HFFc6 (cell line): ENCODE measurements around the gene CACNB3. TPM values are rescaled to one million over a fixed set of nuclear protein-coding genes. Genes with fewer than 3 reads are reported as not detected.

ENCODE experiments used
- DNase-seq: peaks from one replicate; pipeline ENCODE4 v3.0.0-alpha.2; 2018
- H3K27ac Mint-ChIP-seq: 2 replicates; pipeline ENCODE4 v1.8.0; 2020; ENCODE audit warnings: mild to moderate bottlenecking, mixed read lengths
- H3K27me3 Mint-ChIP-seq: 2 replicates; pipeline ENCODE4 v1.8.0; 2021; ENCODE audit warnings: mild to moderate bottlenecking, moderate library complexity, mixed read lengths; ENCODE audit not compliant: insufficient read depth
- H3K36me3 Mint-ChIP-seq: 2 replicates; pipeline ENCODE4 v1.8.0; 2021; ENCODE audit warnings: low read depth, mixed read lengths
- H3K4me1 Mint-ChIP-seq: 2 replicates; pipeline ENCODE4 v1.8.0; 2020; ENCODE audit warnings: low read depth, mixed read lengths
- H3K4me3 Mint-ChIP-seq: 2 replicates; pipeline ENCODE4 v1.8.0; 2020; ENCODE audit warnings: mild to moderate bottlenecking, moderate library complexity, mixed read lengths
- H3K9me3 Mint-ChIP-seq: 2 replicates; pipeline ENCODE4 v1.8.0; 2020; ENCODE audit warnings: mild to moderate bottlenecking, mixed read lengths
- total RNA-seq, 6 experiments: library from RNA; stranded (reverse); fragmentation: NEBNext Ultra II Directional; extraction: Animal tissue kit (Norgen Biotek cat#: 25700); gene quantifications; 2 replicates in 1 of 6; 3 replicates in 5 of 6; pipeline ENCODE4 v1.2.3, GENCODE V29; 2021
- TF ChIP-seq, protein P1 (sequence below): fragments of 200-600 bp; sonication (generic); IDR thresholded peaks from 2 replicates; pipeline ENCODE4 v1.5.0; 2021; ENCODE audit warnings: antibody characterized with exemption, mild to moderate bottlenecking

Gene CACNB3
- total RNA-seq, 6 experiments from 2014 or later: 32.3 to 44.4 (median 38.4) TPM

DNA sequence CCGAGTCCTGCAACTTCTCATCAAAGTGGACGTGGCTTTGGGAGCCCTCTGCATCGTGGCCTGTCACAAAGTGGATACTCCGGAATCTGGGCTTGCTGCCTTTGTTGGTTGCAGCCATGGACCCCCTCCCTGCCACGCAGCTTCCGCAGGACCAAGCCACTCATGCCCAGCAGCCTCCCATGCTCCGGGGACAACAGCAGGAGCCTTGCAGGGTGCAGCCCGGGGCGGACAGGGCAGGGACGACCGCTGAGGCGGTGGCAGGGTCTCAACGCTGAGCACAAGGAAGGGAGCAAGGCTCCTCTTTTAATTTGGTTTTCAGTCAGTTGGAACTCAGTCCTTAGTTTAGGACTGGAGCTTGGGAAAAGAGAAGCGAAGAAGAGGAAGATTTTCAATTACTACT is 17.3 kb upstream of the CACNB3 start:
- TF ChIP-seq, protein P1, sequence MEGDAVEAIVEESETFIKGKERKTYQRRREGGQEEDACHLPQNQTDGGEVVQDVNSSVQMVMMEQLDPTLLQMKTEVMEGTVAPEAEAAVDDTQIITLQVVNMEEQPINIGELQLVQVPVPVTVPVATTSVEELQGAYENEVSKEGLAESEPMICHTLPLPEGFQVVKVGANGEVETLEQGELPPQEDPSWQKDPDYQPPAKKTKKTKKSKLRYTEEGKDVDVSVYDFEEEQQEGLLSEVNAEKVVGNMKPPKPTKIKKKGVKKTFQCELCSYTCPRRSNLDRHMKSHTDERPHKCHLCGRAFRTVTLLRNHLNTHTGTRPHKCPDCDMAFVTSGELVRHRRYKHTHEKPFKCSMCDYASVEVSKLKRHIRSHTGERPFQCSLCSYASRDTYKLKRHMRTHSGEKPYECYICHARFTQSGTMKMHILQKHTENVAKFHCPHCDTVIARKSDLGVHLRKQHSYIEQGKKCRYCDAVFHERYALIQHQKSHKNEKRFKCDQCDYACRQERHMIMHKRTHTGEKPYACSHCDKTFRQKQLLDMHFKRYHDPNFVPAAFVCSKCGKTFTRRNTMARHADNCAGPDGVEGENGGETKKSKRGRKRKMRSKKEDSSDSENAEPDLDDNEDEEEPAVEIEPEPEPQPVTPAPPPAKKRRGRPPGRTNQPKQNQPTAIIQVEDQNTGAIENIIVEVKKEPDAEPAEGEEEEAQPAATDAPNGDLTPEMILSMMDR: no peak
- H3K9me3 Mint-ChIP-seq: no peaks in the 10 kb centered on the region
- H3K36me3 Mint-ChIP-seq: no peaks in the 10 kb centered on the region
- no peak for DNase-seq
- no peak overlapping the region for H3K27ac Mint-ChIP-seq
- no peak overlapping the region for H3K4me3 Mint-ChIP-seq
- peaks cover 10% of the 10 kb centered on the region for H3K4me1 Mint-ChIP-seq
- H3K27me3 Mint-ChIP-seq: no peaks in the 10 kb centered on the region; the same call in none of the 2 replicates

DNA sequence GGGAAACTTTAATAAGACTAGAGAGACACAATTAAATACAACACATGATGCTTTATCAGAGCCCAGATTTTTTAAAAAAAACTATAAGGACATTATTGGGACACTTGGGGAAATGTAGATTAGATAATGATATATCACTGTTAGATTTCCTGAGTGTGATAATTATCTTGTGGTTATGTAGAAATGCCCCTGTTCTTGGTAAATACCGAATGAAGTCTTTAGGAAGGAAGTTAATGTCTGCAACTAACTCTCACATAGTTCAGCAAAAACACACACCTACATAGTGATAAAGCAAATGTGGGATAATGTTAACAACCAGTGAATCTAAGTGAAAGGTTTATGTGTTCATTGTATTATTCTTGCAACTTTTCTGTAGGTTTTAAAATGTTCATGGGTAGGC is 14.6 kb upstream of the CACNB3 start:
- TF ChIP-seq, protein P1: no peak
- H3K27me3 Mint-ChIP-seq: no peaks in the 10 kb centered on the region; the same call in none of the 2 replicates
- H3K4me3 Mint-ChIP-seq: no peak overlapping the region
- no peak for DNase-seq
- H3K36me3 Mint-ChIP-seq: no peaks in the 10 kb centered on the region
- H3K4me1 Mint-ChIP-seq: no peaks in the 10 kb centered on the region
- H3K9me3 Mint-ChIP-seq: no peaks in the 10 kb centered on the region
- no peak overlapping the region for H3K27ac Mint-ChIP-seq

DNA sequence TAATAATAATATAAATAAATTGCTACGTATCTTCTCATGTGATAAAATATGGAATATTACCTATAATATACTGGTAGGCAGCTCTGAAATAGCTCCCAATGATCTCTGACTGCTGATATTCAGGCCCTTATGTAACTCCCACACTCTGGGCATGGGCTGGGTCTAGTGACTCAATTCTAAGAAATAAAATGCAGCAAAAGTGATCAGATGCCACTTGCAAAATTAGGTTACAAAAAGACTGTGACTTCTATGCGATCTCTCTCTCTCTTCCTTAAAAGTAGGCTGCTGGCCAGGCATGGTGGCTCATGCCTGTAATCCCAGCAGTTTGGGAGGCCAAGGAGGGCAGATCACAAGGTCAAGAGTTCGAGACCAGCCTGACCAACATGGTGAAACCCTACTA is 10.3 kb upstream of the CACNB3 start:
- no peak for DNase-seq
- H3K27me3 Mint-ChIP-seq: no peaks in the 10 kb centered on the region; the same call in 1 of the 2 replicates
- H3K27ac Mint-ChIP-seq: no peak overlapping the region
- TF ChIP-seq, protein P1: no peak
- H3K9me3 Mint-ChIP-seq: no peaks in the 10 kb centered on the region
- H3K4me3 Mint-ChIP-seq: no peak overlapping the region
- H3K36me3 Mint-ChIP-seq: no peaks in the 10 kb centered on the region; the same call in 1 of the 2 replicates
- peaks cover 28% of the 10 kb centered on the region for H3K4me1 Mint-ChIP-seq

DNA sequence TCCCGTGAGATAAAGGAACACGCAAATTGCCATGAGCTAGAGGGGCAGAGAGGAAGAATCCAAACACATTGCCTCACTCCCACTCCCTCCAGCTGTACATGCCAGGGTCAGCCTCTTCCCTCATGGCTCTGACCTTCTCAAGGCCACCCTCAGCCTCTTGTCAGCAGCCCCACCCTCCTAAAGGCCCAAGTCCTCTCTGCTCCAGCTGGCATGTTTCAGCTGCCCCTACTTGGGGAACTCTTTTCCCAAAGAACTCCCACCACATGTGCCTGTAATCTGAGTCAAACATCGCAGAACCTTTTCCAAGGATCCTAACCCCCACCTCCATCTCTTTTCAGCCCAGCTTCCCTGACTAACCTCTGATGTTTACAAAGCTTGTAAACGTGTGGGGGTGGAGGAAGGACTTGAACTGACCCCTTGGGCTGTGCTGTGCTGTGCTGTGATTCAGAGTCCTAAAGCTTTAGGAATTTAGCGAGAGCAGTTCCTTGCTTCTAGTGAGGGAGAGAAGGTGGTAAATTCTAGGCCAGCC is 7.3 kb upstream of the CACNB3 start:
- no peaks in the 10 kb centered on the region; the same call in 1 of the 2 replicates for H3K36me3 Mint-ChIP-seq
- H3K4me3 Mint-ChIP-seq: peak overlapping the region; percentile 77
- H3K9me3 Mint-ChIP-seq: no peaks in the 10 kb centered on the region
- H3K4me1 Mint-ChIP-seq: peaks cover 32% of the 10 kb centered on the region
- peak; percentile 88 for DNase-seq
- TF ChIP-seq, protein P1: no peak
- peak overlapping the region; percentile 92 for H3K27ac Mint-ChIP-seq
- H3K27me3 Mint-ChIP-seq: no peaks in the 10 kb centered on the region

DNA sequence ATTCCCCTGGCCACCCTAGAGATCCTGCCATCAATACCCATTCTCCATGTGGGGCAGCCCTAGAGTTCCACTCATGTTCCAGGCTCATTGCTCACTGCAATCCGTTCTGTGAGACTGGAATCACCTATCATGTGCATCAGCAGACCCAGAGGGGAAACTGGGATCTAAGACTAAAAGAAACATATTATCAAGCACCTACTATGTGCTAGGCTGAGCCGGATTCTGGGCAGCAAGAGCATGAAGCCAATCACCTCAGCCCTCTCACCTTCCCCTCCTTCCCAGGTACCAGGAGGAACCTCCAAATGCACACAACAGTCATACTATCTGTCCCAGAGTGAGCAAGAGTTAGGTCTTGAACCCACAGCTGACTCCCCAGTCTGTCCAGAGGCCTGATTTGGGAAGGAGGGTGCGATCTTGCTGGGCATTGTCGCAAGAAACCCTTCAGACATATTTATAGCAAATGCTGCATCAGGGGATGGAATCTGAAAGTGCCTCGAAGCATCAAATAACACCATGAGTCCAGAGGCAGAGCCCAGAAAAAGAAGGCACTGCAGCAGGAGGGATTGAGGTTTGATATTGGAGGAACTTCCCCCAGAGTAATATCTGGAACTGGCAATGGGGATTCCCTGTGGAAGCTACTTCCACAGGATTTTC is 6.7 kb upstream of the CACNB3 start:
- TF ChIP-seq, protein P1: no peak
- Mint-ChIP-seq H3K27me3 (no peaks in the 10 kb centered on the region), H3K27ac (peak overlapping the region; percentile 92), H3K4me3 (peak overlapping the region; percentile 77), H3K9me3 (no peaks in the 10 kb centered on the region), H3K36me3 (no peaks in the 10 kb centered on the region; the same call in 1 of the 2 replicates), H3K4me1 (peaks cover 38% of the 10 kb centered on the region)
- DNase-seq: no peak
